Right lobe of liver (tissue), 6 donors: ENCODE measurements around the gene SRP14. TPM values are rescaled to one million over a fixed set of nuclear protein-coding genes. Genes with fewer than 3 reads are reported as not detected.
"Not testable (repeated sequence)": the region's sequence is repeated elsewhere in the genome, so short reads cannot be mapped to it uniquely, and the experiment has no call there.

Source experiments
- ATAC-seq, 4 donors: fragments of 200-7000 bp; cut with Tn5 transposase; one replicate each; pipeline ENCODE4 v1.9.1; 2020; ENCODE audit warnings: mild to moderate bottlenecking in 4 of 4, moderate library complexity in 4 of 4
- DNase-seq, 3 donors: peaks; one replicate each; pipeline ENCODE4 v3.0.0-alpha.2; 2020
- H3K27ac ChIP-seq, 3 donors: fragments of 200-600 bp; one replicate each; pipeline ENCODE4 v1.8.0; 2022
- H3K27me3 ChIP-seq, 2 donors: fragments of 200-600 bp; one replicate each; pipeline ENCODE4 v1.8.0; 2022
- H3K36me3 ChIP-seq, 4 donors: fragments of 200-600 bp; sonication (generic) in 1 of 4; one replicate each; pipeline versions ENCODE4 v1.5.1 to v1.8.0; 2017 to 2022; ENCODE audit warnings: control low read depth in 1 of 4
- H3K4me1 ChIP-seq, 4 donors: fragments of 200-600 bp; sonication (generic) in 1 of 4; one replicate each; pipeline versions ENCODE4 v1.5.1 to v1.8.0; 2017 to 2022; ENCODE audit warnings: control low read depth in 1 of 4
- H3K4me3 ChIP-seq, 3 donors: fragments of 200-600 bp; one replicate each; pipeline ENCODE4 v1.8.0; 2022
- H3K9me3 ChIP-seq, 4 donors: fragments of 200-600 bp; sonication (generic) in 1 of 4; one replicate each; pipeline versions ENCODE4 v1.5.1 to v1.8.0; 2017 to 2022; ENCODE audit warnings: control low read depth in 1 of 4
- CTCF ChIP-seq, 4 donors: fragments of 200-600 bp in 3 of 4; fragments of 450-650 bp in 1 of 4; IDR thresholded peaks; one replicate each; pipeline versions ENCODE4 v1.5.1 to v1.8.0; 2016 to 2022; ENCODE audit warnings: antibody characterized with exemption in 4 of 4, mild to moderate bottlenecking in 2 of 4
- POLR2A ChIP-seq: fragments of 450-650 bp; IDR thresholded peaks from one replicate; pipeline ENCODE4 v1.6.1; 2017; ENCODE audit warnings: antibody characterized with exemption, mild to moderate bottlenecking
- WGBS: methylation state at CpG from one replicate; pipeline ENCODE4 v1.1.6; 2018; ENCODE audit warnings: low coverage, low lambda C conversion rate; ENCODE audit not compliant: insufficient coverage; ENCODE audit errors: missing lambda C conversion rate; 5-methylcytosine and 5-hydroxymethylcytosine counted together
- intact Hi-C, 2 donors: fragments of 100-400 bp; cut with DNase I; formaldehyde crosslinking; loops; one replicate each; pipeline versions ENCODE4 v1.11.2 to v1.14.1; 2022
- total RNA-seq, 6 experiments: library from RNA; depleted of rRNA in 2 of 6; stranded (reverse); fragments of >200 nt in 2 of 6; fragmentation: NEBNext Ultra II Directional in 3 of 6; extraction: Animal tissue kit (Norgen Biotek cat#: 25700) in 3 of 6; gene quantifications; one replicate each; pipeline versions ENCODE4 v1.1.0 to v1.2.4, GENCODE V29; 2016 to 2023
- donor health status: DM: no; HTN: yes; CAD: no.
- donor health status: DM: no; HTN: no; CAD: no.
- donor health status: DM: no; HTN: no; CAD: no.
- donor health status: DM: no; HTN: yes; CAD: no.
- donor health status: DM: no; HTN: yes; CAD: no.

The SRP14 gene
- total RNA-seq, 6 experiments from 2014 or later = 57.9 to 277 (median 81.0) TPM

GRCh38 chr15:39997639-39998038 lies 41.3 kb downstream of the SRP14 start:
- intact Hi-C loops = no loop called here
- no peak overlapping the region for H3K4me3 ChIP-seq
- TF ChIP-seq CTCF (IDR thresholded peaks at IDR 0.05) (no peak), POLR2A (no peak)
- H3K36me3 ChIP-seq = peaks cover 0 to 8% (median 4%) of the 10 kb centered on the region in 4 donors
- H3K27me3 ChIP-seq = no peaks in the 10 kb centered on the region
- ATAC-seq (no peak), DNase-seq (no peak)
- H3K4me1 ChIP-seq = peaks cover 0 to 9% (median 0%) of the 10 kb centered on the region in 4 donors
- H3K9me3 ChIP-seq = no peaks in the 10 kb centered on the region
- H3K27ac ChIP-seq = no peak overlapping the region
- 92% methylated on average over 6 of the region's 6 CpGs for WGBS

GRCh38 chr15:39997031-39997430 lies 42.0 kb downstream of the SRP14 start:
- H3K27me3 ChIP-seq = no peaks in the 10 kb centered on the region
- 100% methylated on average over 1 of the region's 1 CpG for WGBS
- DNase-seq (no peak), ATAC-seq (no peak)
- TF ChIP-seq CTCF (IDR thresholded peaks at IDR 0.05) = no peak
- intact Hi-C loops = no loop called here
- H3K9me3 ChIP-seq = no peaks in the 10 kb centered on the region
- no peak overlapping the region for H3K27ac ChIP-seq
- peaks cover 0 to 3% (median 0%) of the 10 kb centered on the region in 4 donors for H3K4me1 ChIP-seq
- no peak overlapping the region for H3K4me3 ChIP-seq
- peaks cover 0 to 14% (median 7%) of the 10 kb centered on the region in 4 donors for H3K36me3 ChIP-seq

- WGBS = 100% methylated on average over 2 of the region's 2 CpGs
- H3K27ac ChIP-seq, intact Hi-C loops, H3K4me3 ChIP-seq, H3K27me3 ChIP-seq, H3K4me1 ChIP-seq, H3K9me3 ChIP-seq, DNase-seq, ATAC-seq: not testable (repeated sequence)
- H3K36me3 ChIP-seq = peaks cover 0 to 22% (median 12%) of the 10 kb centered on the region in 4 donors
Measured at GRCh38 chr15:39996228-39996627, 42.8 kb downstream of the SRP14 start.

- H3K27me3 ChIP-seq, intact Hi-C loops: not testable (repeated sequence)
- peaks cover 0 to 44% (median 16%) of the 10 kb centered on the region in 4 donors for H3K36me3 ChIP-seq
Measured at GRCh38 chr15:39992953-39993352, 46.0 kb downstream of the SRP14 start.

GRCh38 chr15:39990706-39991105 lies 48.3 kb downstream of the SRP14 start:
- Histone ChIP-seq H3K36me3 (peaks cover 0 to 53% (median 15%) of the 10 kb centered on the region in 4 donors), H3K4me3 (no peak overlapping the region), H3K27ac (no peak overlapping the region), H3K9me3 (no peaks in the 10 kb centered on the region), H3K4me1 (no peaks in the 10 kb centered on the region), H3K27me3 (no peaks in the 10 kb centered on the region)
- 80% methylated on average over 6 of the region's 6 CpGs for WGBS
- TF ChIP-seq CTCF (IDR thresholded peaks at IDR 0.05) (no peak), POLR2A (no peak)
- ATAC-seq = no peak
- intact Hi-C loops = no loop called here
- DNase-seq = no peak

More at GRCh38 chr15:39992953-39993352, 46.0 kb downstream of the SRP14 start:
- not testable (repeated sequence) for H3K27ac ChIP-seq, DNase-seq, H3K4me3 ChIP-seq, ATAC-seq, H3K9me3 ChIP-seq, H3K4me1 ChIP-seq
- WGBS = 93% methylated on average over 5 of the region's 5 CpGs

GRCh38 chr15:39987821-39988220 lies 51.2 kb downstream of the SRP14 start:
- H3K27ac ChIP-seq = no peak overlapping the region
- H3K4me1 ChIP-seq = no peaks in the 10 kb centered on the region
- intact Hi-C loops = no loop called here
- H3K27me3 ChIP-seq = no peaks in the 10 kb centered on the region
- no peak overlapping the region for H3K4me3 ChIP-seq
- no peaks in the 10 kb centered on the region for H3K9me3 ChIP-seq
- TF ChIP-seq CTCF (IDR thresholded peaks at IDR 0.05) (no peak), POLR2A (no peak)
- DNase-seq = no peak
- ATAC-seq = no peak
- WGBS = 80% methylated on average over 7 of the region's 7 CpGs
- H3K36me3 ChIP-seq = peaks cover 0 to 47% (median 12%) of the 10 kb centered on the region in 4 donors
